Body of pancreas (tissue), 4 donors: ENCODE results near the gene CEP83.

Experiments used
- CTCF ChIP-seq, 7 experiments: fragments of 450-650 bp in 4 of 7; fragments of 200-600 bp in 3 of 7; sonication (generic) in 3 of 7; IDR thresholded peaks; one replicate each; pipeline ENCODE4 v1.5.1; 2016 to 2019; ENCODE audit warnings: antibody characterized with exemption in 7 of 7
- POLR2A ChIP-seq, 3 donors: fragments of 450-650 bp; IDR thresholded peaks; one replicate each; pipeline ENCODE4 v1.6.1; 2016; ENCODE audit warnings: antibody characterized with exemption in 3 of 3, mild to moderate bottlenecking in 2 of 3

- TF ChIP-seq CTCF (IDR thresholded peaks at IDR 0.05) (no peak), POLR2A (IDR thresholded peaks at IDR 0.05) (no peak)
Measured at GRCh38 chr12:94269316-94269999, 190.2 kb downstream of the CEP83 start.
